SU-DHL-6 (cell line): ENCODE measurements around the gene USP6NL.

Source experiments
- EZH2phosphoT487 ChIP-seq: fragments of 200-600 bp; sonication (generic), shearing (Covaris generic); conservative IDR thresholded peaks from 2 replicates; pipeline ENCODE4 v1.6.1; 2018; ENCODE audit warnings: mild to moderate bottlenecking, antibody characterized with exemption, low read length, moderate library complexity, mixed read lengths
- TF ChIP-seq, protein P1 (sequence below): fragments of 200-600 bp; sonication (generic); IDR thresholded peaks from one replicate; pipeline ENCODE4 v1.5.1; 2017; ENCODE audit warnings: antibody characterized with exemption, mild to moderate bottlenecking, low read length, moderate library complexity; ENCODE audit not compliant: insufficient read depth, poor library complexity, severe bottlenecking

GRCh38 chr10:11404901-11405300 is 206.5 kb downstream of the USP6NL start:
- TF ChIP-seq EZH2phosphoT487: no peak
- TF ChIP-seq, protein P1, sequence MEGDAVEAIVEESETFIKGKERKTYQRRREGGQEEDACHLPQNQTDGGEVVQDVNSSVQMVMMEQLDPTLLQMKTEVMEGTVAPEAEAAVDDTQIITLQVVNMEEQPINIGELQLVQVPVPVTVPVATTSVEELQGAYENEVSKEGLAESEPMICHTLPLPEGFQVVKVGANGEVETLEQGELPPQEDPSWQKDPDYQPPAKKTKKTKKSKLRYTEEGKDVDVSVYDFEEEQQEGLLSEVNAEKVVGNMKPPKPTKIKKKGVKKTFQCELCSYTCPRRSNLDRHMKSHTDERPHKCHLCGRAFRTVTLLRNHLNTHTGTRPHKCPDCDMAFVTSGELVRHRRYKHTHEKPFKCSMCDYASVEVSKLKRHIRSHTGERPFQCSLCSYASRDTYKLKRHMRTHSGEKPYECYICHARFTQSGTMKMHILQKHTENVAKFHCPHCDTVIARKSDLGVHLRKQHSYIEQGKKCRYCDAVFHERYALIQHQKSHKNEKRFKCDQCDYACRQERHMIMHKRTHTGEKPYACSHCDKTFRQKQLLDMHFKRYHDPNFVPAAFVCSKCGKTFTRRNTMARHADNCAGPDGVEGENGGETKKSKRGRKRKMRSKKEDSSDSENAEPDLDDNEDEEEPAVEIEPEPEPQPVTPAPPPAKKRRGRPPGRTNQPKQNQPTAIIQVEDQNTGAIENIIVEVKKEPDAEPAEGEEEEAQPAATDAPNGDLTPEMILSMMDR: no peak
